Measurements from ENCODE around the gene BBS9. TPM values are rescaled to one million over a fixed set of nuclear protein-coding genes. Genes with fewer than 3 reads are reported as not detected.
A peak's percentile ranks its signal among the peaks of the same experiment; 100 is the strongest.

BBS9 gene
- total and polyA plus RNA-seq, 2 of the 4 experiments (the other 2 are of a cell fraction) = 7.9 to 9.5 TPM

DNA sequence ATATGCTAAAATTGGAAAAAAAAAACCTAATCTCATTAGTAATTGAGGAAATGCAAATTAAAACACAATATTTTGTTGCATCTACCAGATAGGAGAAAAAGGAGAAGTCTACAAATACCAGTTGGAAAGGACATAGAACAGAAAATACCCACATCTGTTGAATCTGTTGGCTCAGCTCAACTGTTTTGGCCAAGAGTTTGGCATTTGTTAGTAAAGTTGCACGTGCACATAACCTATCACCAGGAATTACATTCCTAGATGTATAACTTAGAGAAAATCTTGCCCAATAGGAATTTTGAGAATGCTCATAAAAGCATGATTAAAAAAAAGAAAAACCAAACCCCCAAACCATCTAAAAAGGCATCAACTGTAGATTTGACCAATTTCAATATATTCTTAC, 493.9 kb downstream of the BBS9 start:
- no CpG with 5 or more reads among the region's 1 CpG for WGBS, 2 experiments (ENCODE audit: extremely low coverage in 2 of 2, insufficient read length in 1 of 2)

More for the DNA sequence above, 493.9 kb downstream of the BBS9 start:
- Histone ChIP-seq H3K23ac (ENCODE audit: low read depth, low read length) (no peak overlapping the region), H3K9me3 (ENCODE audit: control insufficient read depth, insufficient read depth, low read length) (peaks cover 2% of the 10 kb centered on the region; the same call in 1 of the 2 replicates), H4K20me1 (ENCODE audit: insufficient read depth, low read length) (no peaks in the 10 kb centered on the region), H3K4me1 (ENCODE audit: control insufficient read depth, insufficient read depth, low read length) (no peaks in the 10 kb centered on the region), H3K4me3 (ENCODE audit: insufficient read depth, low read depth, low read length) (no peak overlapping the region), H4K8ac (ENCODE audit: low read depth in 2 of 2, low read length in 2 of 2) (no peak overlapping the region), H3K9me1 (ENCODE audit: insufficient read depth, low read length) (no peaks in the 10 kb centered on the region), H2AK9ac (replicated peaks; ENCODE audit: low read depth, low read length, poor library complexity) (no peak overlapping the region), H2BK20ac (ENCODE audit: low read depth, low read length) (no peak overlapping the region), H3K36me3 (ENCODE audit: control insufficient read depth, insufficient read depth, low read length) (no peaks in the 10 kb centered on the region), H3K4me2 (ENCODE audit: low read depth, low read length) (no peak overlapping the region), H2AK5ac (ENCODE audit: low read depth, low read length) (no peak overlapping the region), H3K18ac (ENCODE audit: low read depth, low read length) (no peak overlapping the region), H2BK5ac (ENCODE audit: low read depth, low read length, poor library complexity, severe bottlenecking) (no peak overlapping the region), H3K27ac (ENCODE audit: insufficient read depth, low read length) (no peak overlapping the region), H3K14ac (replicated peaks; ENCODE audit: low read depth, low read length) (no peak overlapping the region), H3K4ac (ENCODE audit: low read depth, low read length) (no peak overlapping the region), H4K5ac (ENCODE audit: low read depth, low read length) (no peak overlapping the region), H3K9ac (ENCODE audit: low read depth, low read length) (no peak overlapping the region), H2BK120ac (ENCODE audit: low read depth, low read length) (no peak overlapping the region), H3K27me3 (ENCODE audit: control insufficient read depth, insufficient read depth, low read length) (no peaks in the 10 kb centered on the region), H4K91ac (ENCODE audit: insufficient read depth, low read depth, low read length) (no peak overlapping the region), H3K79me1 (ENCODE audit: low read depth in 1 of 2, low read length in 2 of 2) (no peaks in the 10 kb centered on the region), H2AFZ (replicated peaks; ENCODE audit: low read length, poor library complexity) (no peak overlapping the region), H3K56ac (ENCODE audit: extremely low read depth, insufficient read depth, low read length) (no peak overlapping the region), H2BK15ac (ENCODE audit: low read depth, low read length) (no peak overlapping the region)
- no TSS peak for BruUV-seq (replicated peaks)
- in situ Hi-C loops (cut with MboI; ENCODE audit: low sequenced_read_pairs) = no loop called here
- peak; percentile 19 for DNase-seq
- TF ChIP-seq BHLHE40 (IDR thresholded peaks at IDR 0.05; ENCODE audit: low read depth, low read length) (peak; percentile 53; the same call in 1 of the 2 replicates), CTCF (conservative IDR thresholded peaks at IDR 0.05; ENCODE audit: low read depth, low read length) (no peak)
- ChIA-PET CTCF (interaction anchor here (0.6 kb wide), 2 partner anchors 31 to 41 kb away, joined by 3 to 4 read pairs; no protein-coding TSS in a partner anchor), POLR2A (ENCODE audit: unreplicated experiment) (no interaction called here)
- dilution Hi-C loops (cut with HindIII; ENCODE audit: low sequenced_read_pairs, unreplicated experiment) = no loop called here
- no peak for ATAC-seq (ENCODE audit: low read depth)
- intact Hi-C loops (cut with micrococcal nuclease) = no loop called here
